ENCODE results near the gene FAM222B. TPM values are rescaled to one million over a fixed set of nuclear protein-coding genes. Genes with fewer than 3 reads are reported as not detected.
"Not testable (repeated sequence)": the region's sequence is repeated elsewhere in the genome, so short reads cannot be mapped to it uniquely, and the experiment has no call there.

FAM222B gene
- total RNA-seq, 1 donor from 2014 or later: 2.4 TPM

- FAIRE-seq: no peak
- no peak for DNase-seq (ENCODE audit: low spot score in 2 of 2)
Observed at GRCh38 chr17:28873839-28874238, 31.2 kb upstream of the FAM222B start.

- no peak for FAIRE-seq
- DNase-seq (ENCODE audit: low spot score in 2 of 2): no peak
Observed at GRCh38 chr17:28871056-28871579, 28.5 kb upstream of the FAM222B start.

- DNase-seq (ENCODE audit: low spot score in 2 of 2) (no peak), FAIRE-seq (no peak)
Observed at GRCh38 chr17:28867276-28867675, 24.7 kb upstream of the FAM222B start.

GRCh38 chr17:28865946-28866752 is 23.6 kb upstream of the FAM222B start:
- FAIRE-seq (no peak), DNase-seq (ENCODE audit: low spot score in 2 of 2) (no peak)

- no peak for FAIRE-seq
- no peak for DNase-seq (ENCODE audit: low spot score in 2 of 2)
Observed at GRCh38 chr17:28864991-28865849, 22.6 kb upstream of the FAM222B start.

GRCh38 chr17:28863953-28864352 is 21.4 kb upstream of the FAM222B start:
- no peak for DNase-seq (ENCODE audit: low spot score in 2 of 2)
- FAIRE-seq: no peak

- no peak for FAIRE-seq
Observed at GRCh38 chr17:28862561-28862960, 20.0 kb upstream of the FAM222B start.

GRCh38 chr17:28861393-28862203 is 19.0 kb upstream of the FAM222B start:
- DNase-seq (ENCODE audit: low spot score in 2 of 2) (no peak), FAIRE-seq (no peak)

More at GRCh38 chr17:28862561-28862960, 20.0 kb upstream of the FAM222B start:
- no peak for DNase-seq (ENCODE audit: low spot score in 2 of 2)

GRCh38 chr17:28860363-28860808 is 17.8 kb upstream of the FAM222B start:
- FAIRE-seq (no peak), DNase-seq (ENCODE audit: low spot score in 2 of 2) (no peak)

- DNase-seq (ENCODE audit: low spot score in 2 of 2): no peak
- FAIRE-seq: no peak
Observed at GRCh38 chr17:28858801-28859355, 16.3 kb upstream of the FAM222B start.

- no peak for DNase-seq (ENCODE audit: low spot score in 2 of 2)
- no peak for FAIRE-seq
Observed at GRCh38 chr17:28857905-28858800, 15.6 kb upstream of the FAM222B start.

GRCh38 chr17:28856028-28856574 is 13.5 kb upstream of the FAM222B start:
- no peak for FAIRE-seq
- no peak for DNase-seq (ENCODE audit: low spot score in 2 of 2)

- DNase-seq (ENCODE audit: low spot score in 2 of 2) (no peak), FAIRE-seq (no peak)
Observed at GRCh38 chr17:28855336-28855679, 12.7 kb upstream of the FAM222B start.

GRCh38 chr17:28854457-28855335 is 12.1 kb upstream of the FAM222B start, which contains the start of gene ERAL1:
ERAL1 (plus strand) TSS chr17:28855016; CDS start chr17:28855035, 19 bp downstream.
- DNase-seq (ENCODE audit: low spot score in 2 of 2): peak; percentile 65 to 85
- no peak for FAIRE-seq

- no peak for FAIRE-seq
- no peak for DNase-seq (ENCODE audit: low spot score in 2 of 2)
Observed at GRCh38 chr17:28853295-28853694, 10.7 kb upstream of the FAM222B start.

- FAIRE-seq: no peak
- no peak for DNase-seq (ENCODE audit: low spot score in 2 of 2)
Observed at GRCh38 chr17:28849281-28849680, 6.7 kb upstream of the FAM222B start.

- DNase-seq (ENCODE audit: low spot score in 2 of 2); FAIRE-seq: not testable (repeated sequence)
Observed at GRCh38 chr17:28848667-28849066, 6.1 kb upstream of the FAM222B start.

- FAIRE-seq; DNase-seq (ENCODE audit: low spot score in 2 of 2): not testable (repeated sequence)
Observed at GRCh38 chr17:28846699-28847098, 4.1 kb upstream of the FAM222B start.
